Stimulated activated CD8-positive, alpha-beta memory T cell treated with anti-CD3 and anti-CD28 coated beads, Interleukin-12 subunit alpha, Interleukin-12 subunit beta, amount 100 ng/mL, for 24 hours (primary cell): ENCODE measurements around the gene CDKL4.
"Not testable (repeated sequence)": the region's sequence is repeated elsewhere in the genome, so short reads cannot be mapped to it uniquely, and the experiment has no call there.

ENCODE experiments used
- DNase-seq: peaks from one replicate; pipeline ENCODE4 v3.0.0-alpha.2; 2020; ENCODE audit errors: extremely low read depth

Gene CDKL4

GRCh38 chr2:39179974-39180960, 63.5 kb downstream of the CDKL4 start:
- DNase-seq: no peak

GRCh38 chr2:39178756-39179155, 65.0 kb downstream of the CDKL4 start:
- no peak for DNase-seq

GRCh38 chr2:39176997-39177396, 66.8 kb downstream of the CDKL4 start:
- no peak for DNase-seq

- DNase-seq: no peak
Measured at GRCh38 chr2:39175026-39175812, 68.6 kb downstream of the CDKL4 start.

- no peak for DNase-seq
Measured at GRCh38 chr2:39174022-39174421, 69.7 kb downstream of the CDKL4 start.

GRCh38 chr2:39172047-39172706, 71.6 kb downstream of the CDKL4 start:
- not testable (repeated sequence) for DNase-seq

- DNase-seq: no peak
Measured at GRCh38 chr2:39171621-39172020, 72.1 kb downstream of the CDKL4 start.

- DNase-seq: no peak
Measured at GRCh38 chr2:39164089-39164488, 79.7 kb downstream of the CDKL4 start.

- DNase-seq: no peak
Measured at GRCh38 chr2:39160982-39161381, 82.8 kb downstream of the CDKL4 start.

GRCh38 chr2:39159283-39159682, 84.5 kb downstream of the CDKL4 start:
- DNase-seq: no peak

- DNase-seq: no peak
Measured at GRCh38 chr2:39158351-39158750, 85.4 kb downstream of the CDKL4 start.

- no peak for DNase-seq
Measured at GRCh38 chr2:39156846-39157245, 86.9 kb downstream of the CDKL4 start.

GRCh38 chr2:39156107-39156506, 87.7 kb downstream of the CDKL4 start:
- no peak for DNase-seq

- not testable (repeated sequence) for DNase-seq
Measured at GRCh38 chr2:39155573-39155972, 88.2 kb downstream of the CDKL4 start.

GRCh38 chr2:39154944-39155343, 88.8 kb downstream of the CDKL4 start:
- DNase-seq: no peak

GRCh38 chr2:39153312-39153711, 90.5 kb downstream of the CDKL4 start:
- no peak for DNase-seq

- no peak for DNase-seq
Measured at GRCh38 chr2:39152504-39152903, 91.3 kb downstream of the CDKL4 start.

GRCh38 chr2:39150890-39151497, 92.8 kb downstream of the CDKL4 start:
- DNase-seq: no peak

- DNase-seq: no peak
Measured at GRCh38 chr2:39150102-39150562, 93.6 kb downstream of the CDKL4 start.

- no peak for DNase-seq
Measured at GRCh38 chr2:39146630-39147029, 97.1 kb downstream of the CDKL4 start.

- DNase-seq: no peak
Measured at GRCh38 chr2:39145906-39146421, 97.8 kb downstream of the CDKL4 start.
